RPMI7951 (cell line): Measurements from ENCODE around the gene NDRG2. TPM values are rescaled to one million over a fixed set of nuclear protein-coding genes. Genes with fewer than 3 reads are reported as not detected.
A peak's percentile ranks its signal among the peaks of the same experiment; 100 is the strongest.

Source experiments
- DNase-seq: peaks from one replicate; pipeline ENCODE4 v3.0.0-alpha.2; 2012; ENCODE audit warnings: low read depth
- total RNA-seq: library from RNA; depleted of rRNA; stranded (reverse); fragments of >200 nt; shearing (Covaris generic); gene quantifications from 2 replicates; pipeline ENCODE4 v1.2.3, GENCODE V29; 2014; rRNA removed

Gene NDRG2
- total RNA-seq, result 0.96 and 2.1 TPM in 2 replicates

DNA sequence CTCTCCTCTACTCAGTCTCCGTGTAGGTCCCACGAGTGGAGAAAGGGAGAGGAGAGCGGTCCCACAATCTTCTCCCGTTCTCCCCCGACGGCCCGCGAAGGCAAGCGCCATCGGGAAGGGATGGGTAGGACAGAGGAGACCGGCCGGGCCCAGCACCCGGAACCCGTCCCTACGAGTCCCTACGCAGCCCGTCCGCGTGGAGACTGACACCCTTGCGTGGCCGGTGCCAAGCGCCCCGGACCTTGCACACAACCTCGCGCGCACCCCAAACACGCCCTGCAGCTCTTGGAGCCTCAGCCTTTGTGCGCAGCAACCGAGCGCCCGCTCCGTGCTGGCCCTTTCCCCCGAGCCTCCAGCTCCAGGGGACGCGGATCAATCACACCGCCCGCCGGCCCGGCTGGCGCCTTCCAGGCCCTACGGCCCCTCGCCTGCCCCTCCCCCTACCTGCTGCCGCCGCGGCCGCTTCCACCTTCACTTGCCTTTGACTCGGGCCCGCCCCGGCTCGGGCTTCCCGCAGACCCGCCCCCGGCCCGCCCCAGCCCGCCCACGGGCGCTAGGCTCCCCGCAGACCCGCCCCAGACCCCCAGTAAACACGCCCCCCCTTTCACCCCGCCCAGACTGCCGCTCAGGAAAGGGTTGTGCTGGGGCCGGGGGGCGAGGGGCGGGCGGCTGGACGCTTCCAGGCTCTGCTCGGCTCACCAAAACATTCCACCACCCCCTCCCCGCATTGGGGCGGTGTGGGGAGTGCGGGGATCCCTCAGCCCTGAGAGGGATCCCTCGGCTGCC, at the start of gene NDRG2:
NDRG2 (minus strand) TSS at position 477 of the 786 bp plus-strand sequence. CDS start 1,746 bp downstream, outside the sequence.
- DNase-seq, result peak; percentile 26

DNA sequence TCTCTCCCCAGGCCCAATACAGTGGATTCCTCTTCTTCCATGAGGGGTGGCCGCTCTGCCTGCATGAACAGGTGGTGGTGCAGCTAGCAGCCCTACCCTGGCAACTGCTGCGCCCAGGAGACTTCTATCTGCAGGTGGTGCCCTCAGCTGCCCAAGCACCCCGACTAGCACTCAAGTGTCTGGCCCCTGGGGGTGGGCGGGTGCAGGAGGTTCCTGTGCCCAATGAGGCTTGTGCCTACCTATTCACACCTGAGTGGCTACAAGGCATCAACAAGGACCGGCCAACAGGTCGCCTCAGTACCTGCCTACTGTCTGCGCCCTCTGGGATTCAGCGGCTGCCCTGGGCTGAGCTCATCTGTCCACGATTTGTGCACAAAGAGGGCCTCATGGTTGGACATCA, 49.1 kb upstream of the NDRG2 start:
- no peak for DNase-seq

DNA sequence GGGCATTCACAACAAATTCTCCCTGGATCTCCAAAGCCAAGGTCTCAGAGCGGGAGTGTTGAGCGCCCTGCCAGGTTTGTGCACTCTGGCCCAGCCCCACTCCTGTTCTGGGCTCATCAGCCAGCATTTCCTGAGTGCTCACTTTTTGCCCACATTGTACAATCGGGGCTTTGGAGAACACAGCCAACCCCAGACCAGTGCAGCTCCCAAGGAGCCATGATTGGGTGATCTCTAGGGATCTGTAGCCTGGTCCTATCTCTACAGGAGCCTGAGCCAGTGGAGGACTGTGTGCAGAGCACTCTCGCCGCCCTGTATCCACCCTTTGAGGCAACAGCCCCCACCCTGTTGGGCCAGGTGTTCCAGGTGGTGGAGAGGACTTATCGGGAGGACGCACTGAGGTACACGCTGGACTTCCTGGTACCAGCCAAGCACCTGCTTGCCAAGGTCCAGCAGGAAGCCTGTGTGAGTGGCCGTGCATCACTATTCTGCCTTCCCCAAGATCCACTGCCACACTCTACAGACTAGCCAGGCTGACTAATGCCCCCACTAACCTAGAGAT, 48.0 kb upstream of the NDRG2 start:
- no peak for DNase-seq

- peak; percentile 72 for DNase-seq
These were observed 47.2 kb upstream of the NDRG2 start for GRCh38 chr14:21072031-21072473.

GRCh38 chr14:21071225-21072030, 46.6 kb upstream of the NDRG2 start:
- peak; percentile 95 for DNase-seq

DNA sequence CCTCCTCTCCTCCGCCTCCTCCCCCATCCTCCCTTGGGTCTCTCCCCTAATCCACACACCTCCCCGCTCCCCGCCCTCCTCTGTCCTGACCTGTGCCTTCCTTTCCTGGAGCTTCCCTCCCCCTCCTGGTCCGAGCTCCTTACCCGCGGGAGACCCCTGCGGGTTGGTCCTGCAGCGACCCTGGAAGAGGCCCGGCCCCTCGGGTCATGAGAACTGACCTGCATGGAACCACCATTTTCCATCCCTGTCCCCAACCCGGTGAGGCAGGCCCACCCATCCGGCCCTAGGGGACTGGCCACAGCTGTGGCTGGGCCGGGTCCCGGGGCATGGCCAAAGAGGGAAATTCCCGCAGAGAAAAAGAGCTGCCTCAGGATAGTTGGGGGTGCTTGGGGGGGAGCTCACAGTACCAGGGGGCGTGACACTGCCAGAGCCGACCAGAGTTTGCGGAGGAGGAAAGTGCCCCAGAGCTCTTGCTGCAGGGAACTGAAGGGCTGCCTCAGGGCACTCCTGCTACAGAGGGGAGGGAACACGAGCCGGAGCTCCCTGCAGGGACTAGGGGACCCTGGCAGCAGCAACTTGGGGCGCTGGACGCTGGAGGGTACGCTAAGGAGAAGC, 45.9 kb upstream of the NDRG2 start:
- DNase-seq, result peak; percentile 70

DNA sequence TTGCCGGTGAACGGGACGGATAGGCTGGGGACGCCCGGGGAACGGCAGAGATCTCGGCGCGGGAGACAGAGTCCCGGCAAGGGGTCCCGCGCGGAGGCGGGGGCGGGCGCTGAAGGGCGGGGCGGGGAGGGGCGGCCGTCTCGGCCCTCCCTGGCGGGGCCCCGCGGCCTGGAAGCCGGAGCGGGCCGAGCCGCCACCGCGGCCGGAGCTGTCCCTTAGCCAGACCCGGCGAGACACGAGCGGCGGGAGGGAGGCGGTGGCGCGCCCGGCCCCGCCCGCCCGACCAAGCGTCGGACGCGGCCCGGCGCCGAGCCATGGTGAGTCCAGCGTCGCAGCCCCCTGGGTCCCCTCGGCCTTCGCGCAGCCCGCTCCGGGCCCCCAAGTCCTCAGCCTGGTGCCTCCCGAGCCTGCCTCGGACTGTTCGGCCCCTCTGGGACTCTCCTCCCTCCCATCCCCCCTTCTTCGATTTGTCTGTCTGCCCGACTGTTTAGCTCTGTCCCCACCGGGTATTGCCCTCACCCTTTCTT, 45.3 kb upstream of the NDRG2 start, which contains the start of gene ARHGEF40:
ARHGEF40 (plus strand) TSS at position 222 of the 527 bp plus-strand sequence; CDS start at position 315, 93 bp downstream.
- DNase-seq, result peak; percentile 70

DNA sequence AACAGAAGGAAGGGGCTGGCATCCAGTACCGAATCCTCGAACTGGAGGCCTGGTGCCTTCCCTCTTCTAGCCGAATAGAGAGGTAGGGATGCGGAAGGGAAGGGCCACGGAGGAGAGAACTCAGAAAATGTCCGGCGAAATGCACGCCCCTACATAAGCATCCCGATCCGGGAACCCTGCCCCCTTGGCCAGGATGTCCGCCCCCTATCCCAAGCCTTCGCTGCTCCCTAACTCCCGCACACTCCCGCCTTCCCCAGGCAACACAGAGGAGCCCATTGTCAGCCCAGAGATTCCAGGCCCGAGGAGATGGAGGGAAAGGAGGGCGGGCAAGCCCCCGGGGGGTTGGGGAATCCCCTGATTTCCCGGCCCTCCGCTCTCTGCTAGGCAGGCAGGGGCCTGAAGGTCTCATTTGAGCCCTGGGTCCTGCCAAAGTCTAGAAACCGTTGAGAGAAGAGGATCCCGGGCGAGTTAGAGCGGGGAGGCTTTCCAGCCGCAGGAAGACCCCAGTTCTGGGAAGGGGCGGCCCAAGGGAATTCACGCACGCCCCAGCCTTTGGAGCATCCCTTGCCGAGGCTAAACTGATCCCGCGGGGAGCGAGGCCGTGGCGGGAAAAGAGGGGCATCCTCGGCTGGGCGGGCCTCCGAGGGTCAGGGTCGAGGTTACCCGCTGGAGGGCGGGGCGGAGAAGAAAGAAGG, 44.7 kb upstream of the NDRG2 start:
- DNase-seq, result peak; percentile 62

DNA sequence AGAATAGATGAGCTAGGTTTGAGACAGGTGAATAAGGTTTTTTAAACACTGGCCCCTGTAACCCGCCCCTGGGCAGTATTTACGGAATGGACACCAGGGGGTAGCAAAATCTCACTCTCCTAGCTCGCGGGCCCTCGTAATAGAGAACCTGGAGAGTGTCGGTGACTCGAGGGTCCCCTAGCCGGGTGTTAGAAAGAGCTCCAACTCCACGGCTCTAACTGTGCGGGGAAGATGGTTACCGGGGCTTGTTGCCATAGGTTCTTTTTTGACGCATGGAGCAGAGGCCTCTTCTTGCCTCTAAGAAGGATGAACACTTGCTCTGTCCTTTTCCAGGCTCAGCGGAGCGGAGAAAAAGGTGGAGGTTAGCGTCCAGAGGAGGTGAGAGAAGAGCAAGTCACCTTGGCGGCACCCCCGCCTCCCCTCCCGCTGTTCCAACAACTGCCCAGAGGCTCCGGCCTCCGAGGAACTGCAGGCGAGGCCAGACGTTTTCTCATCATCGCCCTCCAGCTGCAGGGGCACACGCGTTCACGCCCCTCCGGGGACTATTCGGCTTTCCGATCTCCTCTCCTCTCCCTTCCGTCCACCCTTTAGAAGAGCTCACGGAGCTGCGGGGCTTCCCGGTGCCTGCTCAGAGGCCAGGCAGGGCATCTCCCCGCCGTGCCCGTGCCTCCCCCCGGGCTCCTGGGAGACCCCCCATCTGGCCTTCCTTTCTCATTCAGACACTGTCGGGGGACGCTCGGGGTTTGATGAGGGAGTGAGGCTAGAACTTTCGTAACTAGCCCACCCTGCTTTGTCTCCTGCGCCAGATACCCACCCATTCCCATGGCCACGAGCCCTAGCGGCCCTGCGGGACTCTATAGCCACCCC, 43.9 kb upstream of the NDRG2 start:
- peak; percentile 56 for DNase-seq

DNA sequence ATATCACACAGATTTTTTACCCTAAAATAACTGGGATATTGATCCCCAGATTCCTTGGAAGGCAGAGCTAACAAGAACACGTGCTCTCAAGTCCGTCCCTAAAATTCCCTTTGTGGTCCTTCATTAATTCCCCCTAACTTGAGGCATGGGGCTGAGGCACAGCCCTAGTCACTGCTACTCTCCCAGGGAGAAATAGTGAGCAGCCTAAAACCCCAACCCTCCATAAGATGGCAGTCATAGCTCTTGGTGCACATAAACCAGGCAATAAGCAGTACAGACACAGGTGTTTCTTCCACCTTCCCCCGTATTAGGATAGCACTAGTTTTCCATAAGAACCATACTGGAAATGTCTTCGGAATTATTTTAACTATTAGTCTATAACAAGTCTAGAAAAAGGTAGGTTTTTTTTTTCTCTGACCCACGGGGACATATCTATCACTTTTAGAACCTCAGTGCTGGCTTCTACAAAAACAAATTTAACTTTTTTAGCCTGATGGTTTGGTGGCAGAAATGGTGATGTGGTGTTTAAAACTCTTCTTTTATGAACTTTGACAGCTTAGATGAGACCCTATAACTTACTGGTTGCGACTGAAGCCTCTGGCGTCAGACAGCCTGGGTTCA, 42.1 kb upstream of the NDRG2 start:
- DNase-seq, result no peak

- DNase-seq, result peak; percentile 76
These were observed 38.6 kb upstream of the NDRG2 start for GRCh38 chr14:21063479-21063878.

GRCh38 chr14:21061347-21061668, 36.4 kb upstream of the NDRG2 start:
- no peak for DNase-seq

- DNase-seq, result no peak
These were observed 35.9 kb upstream of the NDRG2 start for GRCh38 chr14:21060614-21061346.

DNA sequence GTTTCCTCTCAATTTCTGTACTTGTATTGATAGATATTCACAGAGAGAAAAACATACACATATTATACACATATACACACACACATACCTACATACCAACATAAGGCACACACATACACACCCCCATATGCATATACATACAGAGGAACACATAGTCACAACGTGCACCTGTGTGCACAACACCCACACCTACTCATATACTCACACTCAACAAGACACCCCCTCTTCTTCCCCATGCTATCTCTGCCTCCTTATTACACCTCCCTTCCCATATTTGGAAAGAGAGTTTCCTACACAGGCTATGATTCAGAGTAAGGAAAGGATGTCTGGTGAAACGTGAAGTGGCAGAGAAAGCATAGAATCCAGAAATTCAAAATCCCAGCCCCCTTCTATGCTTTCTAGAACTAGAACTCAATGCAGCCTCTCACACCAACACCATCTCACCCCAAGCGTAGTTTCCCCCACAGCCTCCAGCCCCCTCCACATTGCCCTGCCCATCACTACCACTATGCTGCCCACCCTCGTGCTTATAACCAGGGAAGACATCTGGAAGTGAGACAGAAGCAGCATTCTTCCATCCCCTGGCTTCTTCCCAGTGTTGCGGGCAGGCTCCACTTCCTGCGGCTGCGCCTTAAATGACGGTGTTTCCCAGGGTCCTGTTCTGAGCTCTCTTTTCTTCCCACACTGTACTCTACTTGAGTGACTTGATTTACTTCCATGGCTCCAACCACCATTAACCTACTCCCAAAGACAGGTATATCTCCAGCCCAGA, 35.2 kb upstream of the NDRG2 start:
- DNase-seq, result peak; percentile 69

- DNase-seq, result no peak
These were observed 34.0 kb upstream of the NDRG2 start for GRCh38 chr14:21058903-21059302.

GRCh38 chr14:21057803-21058675, 33.2 kb upstream of the NDRG2 start, which contains the start of gene RNASE8:
Gene RNASE8 (plus strand): TSS chr14:21057822. CDS start chr14:21057893, 71 bp downstream.
- DNase-seq, result no peak
